ENCODE results near the gene DUSP11.
"Not testable (repeated sequence)": the region's sequence is repeated elsewhere in the genome, so short reads cannot be mapped to it uniquely, and the experiment has no call there.

DUSP11 gene

DNA sequence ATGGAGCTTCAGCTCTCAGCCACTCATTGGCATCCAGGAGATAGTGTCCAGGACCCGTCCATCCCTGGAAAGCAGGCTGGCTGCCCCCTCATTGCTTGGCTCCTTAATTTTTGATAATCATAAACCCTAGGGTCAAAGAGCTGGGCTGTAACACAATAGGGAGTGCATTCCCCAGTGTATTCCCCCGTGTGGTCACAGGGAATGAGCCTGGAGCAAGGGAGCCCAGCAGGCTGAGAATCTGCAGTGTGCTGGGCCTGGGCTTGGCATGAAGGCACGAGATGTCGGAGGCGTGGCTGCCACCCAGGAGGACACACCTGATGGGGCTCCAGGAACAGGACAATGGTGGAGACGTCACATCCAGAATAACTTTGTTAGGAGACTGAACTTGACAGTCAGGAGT lies 61.5 kb downstream of the DUSP11 start:
- DNase-seq (ENCODE audit: low read depth): no peak
- no peak overlapping the region for H3K4me3 ChIP-seq (ENCODE audit: low read length)
- TF ChIP-seq, protein P1, sequence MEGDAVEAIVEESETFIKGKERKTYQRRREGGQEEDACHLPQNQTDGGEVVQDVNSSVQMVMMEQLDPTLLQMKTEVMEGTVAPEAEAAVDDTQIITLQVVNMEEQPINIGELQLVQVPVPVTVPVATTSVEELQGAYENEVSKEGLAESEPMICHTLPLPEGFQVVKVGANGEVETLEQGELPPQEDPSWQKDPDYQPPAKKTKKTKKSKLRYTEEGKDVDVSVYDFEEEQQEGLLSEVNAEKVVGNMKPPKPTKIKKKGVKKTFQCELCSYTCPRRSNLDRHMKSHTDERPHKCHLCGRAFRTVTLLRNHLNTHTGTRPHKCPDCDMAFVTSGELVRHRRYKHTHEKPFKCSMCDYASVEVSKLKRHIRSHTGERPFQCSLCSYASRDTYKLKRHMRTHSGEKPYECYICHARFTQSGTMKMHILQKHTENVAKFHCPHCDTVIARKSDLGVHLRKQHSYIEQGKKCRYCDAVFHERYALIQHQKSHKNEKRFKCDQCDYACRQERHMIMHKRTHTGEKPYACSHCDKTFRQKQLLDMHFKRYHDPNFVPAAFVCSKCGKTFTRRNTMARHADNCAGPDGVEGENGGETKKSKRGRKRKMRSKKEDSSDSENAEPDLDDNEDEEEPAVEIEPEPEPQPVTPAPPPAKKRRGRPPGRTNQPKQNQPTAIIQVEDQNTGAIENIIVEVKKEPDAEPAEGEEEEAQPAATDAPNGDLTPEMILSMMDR (IDR thresholded peaks at IDR 0.05; ENCODE audit: insufficient read depth, low read depth, low read length, missing control alignments): no peak

DNA sequence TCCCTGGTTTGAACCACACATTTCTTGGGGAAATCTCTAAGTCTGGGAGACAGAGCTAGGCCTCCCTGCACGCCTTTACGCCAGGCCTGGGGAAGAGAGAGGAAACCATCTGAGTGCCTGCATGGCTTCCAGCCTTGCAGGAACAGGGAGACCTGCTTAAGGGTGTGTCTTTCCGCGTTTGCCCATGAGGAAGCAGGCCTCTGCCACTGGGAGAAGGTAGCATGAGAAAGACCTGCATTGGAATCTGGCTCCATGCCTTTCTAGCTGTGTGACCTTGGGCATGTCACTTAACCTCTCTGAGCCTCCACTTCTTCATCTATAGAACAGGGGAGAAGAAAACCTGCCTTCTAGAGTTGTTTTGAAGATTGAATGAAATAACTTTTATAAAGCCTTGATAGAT lies 62.2 kb downstream of the DUSP11 start:
- H3K4me3 ChIP-seq (ENCODE audit: low read length); DNase-seq (ENCODE audit: low read depth): not testable (repeated sequence)

DNA sequence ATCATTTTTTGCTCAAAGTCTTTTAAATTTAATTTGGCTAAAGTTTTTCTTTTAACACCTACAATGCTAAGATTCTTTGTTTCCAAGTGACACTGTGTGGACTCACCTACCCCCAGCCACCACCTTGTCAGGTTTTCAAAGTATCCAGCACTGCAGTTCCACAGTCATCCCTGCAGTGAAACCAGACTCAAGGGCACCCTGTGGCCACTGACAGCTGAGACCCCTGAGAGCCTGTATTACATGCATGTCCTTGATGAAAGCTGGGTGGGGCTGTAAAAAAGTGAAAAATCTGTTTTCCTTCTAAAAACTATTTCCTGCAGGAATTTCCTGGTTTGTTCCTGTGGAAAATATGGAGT lies 62.7 kb downstream of the DUSP11 start:
- TF ChIP-seq, protein P1 (IDR thresholded peaks at IDR 0.05; ENCODE audit: insufficient read depth, low read depth, low read length, missing control alignments): no peak
- DNase-seq (ENCODE audit: low read depth): no peak
- H3K4me3 ChIP-seq (ENCODE audit: low read length): no peak overlapping the region

DNA sequence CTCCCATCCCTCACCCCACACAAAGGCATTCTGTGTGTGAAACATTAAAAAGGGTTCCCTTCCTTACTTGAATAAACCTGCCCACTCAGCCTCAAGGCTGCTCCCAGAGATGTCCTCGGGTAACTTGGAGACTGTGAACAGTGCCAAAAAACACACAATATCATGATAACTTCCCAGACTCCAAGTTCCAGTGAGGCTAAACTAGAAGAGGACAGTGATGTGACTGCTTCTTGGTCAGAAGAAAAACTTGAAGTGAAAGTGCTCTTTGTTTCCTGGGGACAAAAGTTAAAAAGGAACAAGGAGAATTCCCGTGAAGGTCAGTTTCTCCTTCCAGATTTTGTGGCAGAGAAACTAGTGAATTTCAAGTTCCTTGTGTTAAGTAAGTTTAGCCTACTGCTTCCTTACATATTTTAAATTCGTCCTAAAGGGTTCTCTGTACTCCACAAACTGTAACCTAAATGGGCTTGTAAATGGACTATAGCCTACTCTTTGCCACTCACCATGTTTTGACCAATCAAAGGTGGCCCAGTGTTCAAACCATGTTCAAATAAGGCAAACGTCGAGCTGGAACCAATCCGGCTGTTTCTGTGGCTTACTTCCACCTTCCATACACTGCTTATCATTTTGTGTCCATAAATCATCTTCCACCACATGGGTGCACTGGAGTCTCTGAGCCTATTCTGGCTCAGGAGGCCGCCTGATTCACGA lies 63.2 kb downstream of the DUSP11 start:
- TF ChIP-seq, protein P1 (IDR thresholded peaks at IDR 0.05; ENCODE audit: insufficient read depth, low read depth, low read length, missing control alignments): no peak
- H3K4me3 ChIP-seq (ENCODE audit: low read length): no peak overlapping the region
- no peak for DNase-seq (ENCODE audit: low read depth)

DNA sequence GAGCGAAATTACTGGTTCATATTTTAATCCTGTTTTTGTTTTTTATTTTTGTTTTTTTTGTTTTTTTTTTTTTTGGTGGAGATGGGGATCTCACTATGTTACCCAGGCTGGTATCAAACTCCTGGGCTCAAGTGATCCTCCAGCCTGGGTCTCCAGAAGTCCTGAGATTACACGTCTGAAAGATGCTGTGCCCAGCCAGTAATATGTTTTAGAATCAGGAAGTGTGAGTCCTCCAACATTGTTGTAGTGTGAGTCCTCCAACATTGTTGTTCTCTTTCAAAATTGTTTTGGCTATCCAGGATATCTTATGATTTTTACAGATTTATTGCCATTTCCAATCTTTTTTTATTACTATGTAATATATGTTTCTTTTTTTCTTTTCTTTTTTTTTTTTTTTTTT lies 65.8 kb downstream of the DUSP11 start:
- TF ChIP-seq, protein P1 (IDR thresholded peaks at IDR 0.05; ENCODE audit: insufficient read depth, low read depth, low read length, missing control alignments): no peak
- no peak for DNase-seq (ENCODE audit: low read depth)
- H3K4me3 ChIP-seq (ENCODE audit: low read length): no peak overlapping the region

Measured in epithelial cell of esophagus (primary cell).